Measurements from ENCODE around the gene SEC61B. TPM values are rescaled to one million over a fixed set of nuclear protein-coding genes. Genes with fewer than 3 reads are reported as not detected.

Gene SEC61B
- total RNA-seq, 1 experiment from 2014 or later: 125 TPM

GRCh38 chr9:99274495-99274894 is 52.4 kb downstream of the SEC61B start:
- ChIA-PET CTCF (no interaction called here), RAD21 (ENCODE audit: low non-redundant PET in 1 of 2, low total read pairs in 2 of 2, uncharacterized antibody in 2 of 2, unreplicated experiment in 2 of 2) (interaction anchor here in 1 of 2 experiments (0.6 kb wide), 1 partner anchor 950 kb away, joined by 5 read pairs; no protein-coding TSS in a partner anchor), POLR2A (no interaction called here)
- H3K4me1 ChIP-seq (ENCODE audit: control insufficient read depth in 1 of 2, insufficient read depth in 2 of 2, low read length in 2 of 2): no peaks in the 10 kb centered on the region
- intact Hi-C loops (cut with micrococcal nuclease): no loop called here
- H3K9me2 ChIP-seq (ENCODE audit: insufficient read depth): no peaks in the 10 kb centered on the region
- no TSS peak for BruUV-seq (replicated peaks)
- no peak for TF ChIP-seq SP1 (IDR thresholded peaks at IDR 0.05; ENCODE audit: low read depth)
- no peak for TF ChIP-seq SRF (IDR thresholded peaks at IDR 0.05; ENCODE audit: low read depth)
- TF ChIP-seq TCF7L2 (IDR thresholded peaks at IDR 0.05; ENCODE audit: borderline replicate concordance, extremely low read depth, insufficient read depth, insufficient read length): no peak
- TF ChIP-seq ZNF274 (IDR thresholded peaks at IDR 0.05; ENCODE audit: low read depth, low read length): no peak
- TF ChIP-seq FOSL1 (IDR thresholded peaks at IDR 0.05; ENCODE audit: low read depth): no peak
- no peak for TF ChIP-seq CBX3 (IDR thresholded peaks at IDR 0.05; ENCODE audit: low read depth)
- TF ChIP-seq EZH2phosphoT487 (IDR thresholded peaks at IDR 0.05; ENCODE audit: borderline replicate concordance): no peak
- TF ChIP-seq ATF3 (IDR thresholded peaks at IDR 0.05): no peak
- TF ChIP-seq CEBPB (IDR thresholded peaks at IDR 0.05; ENCODE audit: low read depth): no peak
- TF ChIP-seq ZFX (IDR thresholded peaks at IDR 0.05): no peak
- no peak for TF ChIP-seq YY1 (IDR thresholded peaks at IDR 0.05; ENCODE audit: extremely low read depth, insufficient replicate concordance, low read depth, low read length)
- no peak for TF ChIP-seq ZBTB33 (IDR thresholded peaks at IDR 0.05; ENCODE audit: extremely low read depth, insufficient replicate concordance, low read length)
- TF ChIP-seq JUND (IDR thresholded peaks at IDR 0.05): no peak
- no peak for TF ChIP-seq REST (IDR thresholded peaks at IDR 0.05; ENCODE audit: low read depth)
- TF ChIP-seq CTCF (IDR thresholded peaks at IDR 0.05 in 2 of 3, conservative IDR thresholded peaks at IDR 0.05 in 1 of 3; ENCODE audit: borderline replicate concordance in 1 of 3, insufficient read depth in 1 of 3, low read depth in 2 of 3, low read length in 2 of 3): no peak
- TF ChIP-seq ELF1 (IDR thresholded peaks at IDR 0.05; ENCODE audit: borderline replicate concordance, low read depth): no peak
- no peak for TF ChIP-seq SIN3A (IDR thresholded peaks at IDR 0.05; ENCODE audit: low read depth)
- no peaks in the 10 kb centered on the region for H3K36me3 ChIP-seq (ENCODE audit: control insufficient read depth in 1 of 2, insufficient read depth in 2 of 2, low read length in 2 of 2)
- H3K27ac ChIP-seq (ENCODE audit: low read depth, low read length): no peak overlapping the region
- H3K4me3 ChIP-seq (replicated peaks in 1 of 2; ENCODE audit: low read depth in 1 of 2, low read length in 2 of 2): no peak overlapping the region
- no peaks in the 10 kb centered on the region for H3K9me3 ChIP-seq (ENCODE audit: control insufficient read depth in 1 of 2, insufficient read depth in 1 of 2, low read depth in 1 of 2, low read length in 2 of 2)
- H4K20me1 ChIP-seq (ENCODE audit: insufficient read depth): no peaks in the 10 kb centered on the region
- no peak overlapping the region for H3K9ac ChIP-seq (ENCODE audit: low read length)
- no peak for DNase-seq (ENCODE audit: low read depth, low spot score)
- H3K27me3 ChIP-seq (ENCODE audit: insufficient read depth, low read length): no peaks in the 10 kb centered on the region
- ATAC-seq: no peak
- H3K79me2 ChIP-seq (ENCODE audit: insufficient read depth, low read length): no peaks in the 10 kb centered on the region
- H2AFZ ChIP-seq (ENCODE audit: low read depth, low read length, poor library complexity, severe bottlenecking): no peak overlapping the region
- H3K4me2 ChIP-seq (ENCODE audit: low read length): no peak overlapping the region
